Neural cell (in vitro differentiated cells): ENCODE results near the gene MXRA7. TPM values are rescaled to one million over a fixed set of nuclear protein-coding genes. Genes with fewer than 3 reads are reported as not detected.

Source experiments
- H2AFZ ChIP-seq: fragments of 200-600, 300-800 bp; sonication (generic), shearing (Covaris generic); 2 replicates; pipeline ENCODE4 v1.6.0; 2014; ENCODE audit warnings: low read depth, mild to moderate bottlenecking, antibody characterized with exemption, low read length, moderate library complexity
- H3F3A ChIP-seq: fragments of 200-600 bp; shearing (Covaris generic); 2 replicates; pipeline ENCODE4 v1.6.1; 2016; ENCODE audit warnings: mild to moderate bottlenecking, moderate library complexity, mixed read lengths, antibody characterized with exemption, low read length; ENCODE audit not compliant: insufficient read depth, poor library complexity, severe bottlenecking
- H3K27ac ChIP-seq: fragments of 200-600, 300-800 bp; sonication (generic), shearing (Covaris generic); 2 replicates; pipeline ENCODE4 v1.5.1; 2014; ENCODE audit warnings: mild to moderate bottlenecking, low read length, moderate library complexity
- H3K27me3 ChIP-seq: fragments of 300-800, 200-600 bp; sonication (generic), shearing (Covaris generic); 2 replicates; pipeline ENCODE4 v1.6.0; 2014; ENCODE audit warnings: mild to moderate bottlenecking, low read depth, low read length, moderate library complexity; ENCODE audit not compliant: insufficient read depth
- H3K36me3 ChIP-seq: fragments of 300-800, 200-600 bp; sonication (generic), shearing (Covaris generic); 2 replicates; pipeline ENCODE4 v1.5.1; 2014; ENCODE audit warnings: mild to moderate bottlenecking, antibody characterized with exemption, low read length, moderate library complexity; ENCODE audit not compliant: insufficient read depth
- H3K4me2 ChIP-seq: fragments of 300-800, 200-600 bp; sonication (generic), shearing (Covaris generic); 2 replicates; pipeline ENCODE4 v1.6.0; 2014; ENCODE audit warnings: mild to moderate bottlenecking, low read length
- H3K4me3 ChIP-seq: fragments of 300-800, 200-600 bp; sonication (generic), shearing (Covaris generic); 2 replicates; pipeline ENCODE4 v1.5.1; 2014; ENCODE audit warnings: mild to moderate bottlenecking, low read length, moderate library complexity
- H3K79me2 ChIP-seq: fragments of 200-600 bp; shearing (Covaris generic); replicated peaks from 2 replicates; pipeline ENCODE4 v1.6.0; 2014; ENCODE audit warnings: mild to moderate bottlenecking, low read length, moderate library complexity; ENCODE audit not compliant: insufficient read depth
- H3K9ac ChIP-seq: fragments of 300-800, 200-600 bp; sonication (generic), shearing (Covaris generic); 2 replicates; pipeline ENCODE4 v1.6.1; 2016; ENCODE audit warnings: mild to moderate bottlenecking, low read length, mixed read lengths
- H3K9me2 ChIP-seq: fragments of 200-600 bp; shearing (Covaris generic); 2 replicates; pipeline ENCODE4 v1.6.1; 2016; ENCODE audit warnings: mild to moderate bottlenecking, low read length, mixed read lengths; ENCODE audit not compliant: insufficient read depth
- H3K9me3 ChIP-seq: fragments of 200-600, 300-800 bp; sonication (generic), shearing (Covaris generic); 2 replicates; pipeline ENCODE4 v1.6.1; 2016; ENCODE audit warnings: mild to moderate bottlenecking, mixed run types, low read length, moderate library complexity, mixed read lengths
- H4K20me1 ChIP-seq: fragments of 200-600 bp; shearing (Covaris generic); 2 replicates; pipeline ENCODE4 v1.6.1; 2016; ENCODE audit warnings: mild to moderate bottlenecking, mixed run types; ENCODE audit not compliant: insufficient read depth
- EP300 ChIP-seq: fragments of 450-650 bp; conservative IDR thresholded peaks from 2 replicates; pipeline ENCODE4 v1.6.1; 2014; ENCODE audit warnings: antibody characterized with exemption, mild to moderate bottlenecking, moderate library complexity; ENCODE audit not compliant: poor library complexity, severe bottlenecking
- EZH2 ChIP-seq: fragments of 200-600, 300-800 bp; shearing (Covaris generic), sonication (generic); IDR thresholded peaks from 2 replicates; pipeline ENCODE4 v1.6.1; 2014; ENCODE audit warnings: antibody characterized with exemption, low read length, borderline replicate concordance, mild to moderate bottlenecking; ENCODE audit not compliant: insufficient read depth, poor library complexity, severe bottlenecking
- MXI1 ChIP-seq: fragments of 450-650 bp; conservative IDR thresholded peaks from 2 replicates; pipeline ENCODE4 v1.6.1; 2014; ENCODE audit warnings: antibody characterized with exemption, mild to moderate bottlenecking; ENCODE audit not compliant: poor library complexity, severe bottlenecking
- POLR2AphosphoS5 ChIP-seq: IDR thresholded peaks from 2 replicates; pipeline ENCODE4 v1.6.1; 2012
- RAD21 ChIP-seq: fragments of 450-650 bp; conservative IDR thresholded peaks from 2 replicates; pipeline ENCODE4 v1.6.1; 2014; ENCODE audit warnings: antibody characterized with exemption, mild to moderate bottlenecking, moderate library complexity
- SMC3 ChIP-seq: fragments of 450-650 bp; conservative IDR thresholded peaks from 2 replicates; pipeline ENCODE4 v1.6.1; 2014; ENCODE audit warnings: antibody characterized with exemption, mild to moderate bottlenecking, moderate library complexity; ENCODE audit not compliant: poor library complexity
- TAF1 ChIP-seq: IDR thresholded peaks from 2 replicates; pipeline ENCODE4 v1.6.1; 2012; ENCODE audit warnings: low read depth
- polyA plus RNA-seq: library from polyadenylated mRNA; depleted of rRNA; stranded (reverse); fragments of >200 nt; gene quantifications from 2 replicates; pipeline ENCODE4 v1.2.3, GENCODE V29; 2014
- TF ChIP-seq, protein P1 (sequence below): IDR thresholded peaks from 2 replicates; pipeline ENCODE4 v1.6.1; 2012; ENCODE audit warnings: borderline replicate concordance
- TF ChIP-seq, protein P2 (sequence below): fragments of 450-650 bp; IDR thresholded peaks from 2 replicates; pipeline ENCODE4 v1.5.1; 2014; ENCODE audit warnings: antibody characterized with exemption, mild to moderate bottlenecking, moderate library complexity; ENCODE audit not compliant: poor library complexity, severe bottlenecking

MXRA7 gene
- polyA plus RNA-seq, 1 donor from 2014 or later, result 143 TPM

DNA sequence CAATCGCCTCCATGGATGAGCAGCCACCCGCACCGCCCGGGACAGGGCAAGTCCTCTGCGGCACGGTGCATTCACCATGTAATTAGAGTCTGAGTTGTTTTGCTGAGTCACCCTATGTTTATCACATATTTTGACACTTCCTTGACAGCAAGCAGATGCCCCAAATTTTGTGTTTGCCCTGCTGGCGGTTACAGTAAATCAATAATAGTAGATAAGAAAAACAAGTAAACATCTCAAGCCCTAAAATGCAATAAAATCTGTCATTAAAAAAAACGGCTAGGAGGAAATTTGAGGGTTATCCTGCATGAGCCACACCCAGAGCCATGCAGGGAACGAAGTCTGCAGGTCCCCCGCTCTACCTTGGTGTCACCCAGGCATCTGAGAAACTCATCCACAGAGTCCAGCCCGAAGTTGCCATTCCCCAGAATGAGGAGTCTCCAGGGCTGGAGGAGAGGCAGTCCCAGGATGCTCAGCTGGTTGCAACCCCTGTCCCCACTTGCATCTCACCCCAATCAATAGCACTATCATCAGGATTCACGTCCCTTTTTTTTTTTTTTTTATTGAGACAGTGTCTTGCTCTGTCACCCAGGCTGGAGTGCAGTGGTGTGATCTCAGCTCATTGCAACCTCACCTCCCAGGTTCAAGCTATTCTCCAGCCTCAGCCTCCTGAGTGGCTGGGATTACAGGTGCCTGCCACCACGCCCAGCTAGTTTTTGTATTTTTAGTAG lies 50.7 kb downstream of the MXRA7 start:
- H3K27me3 ChIP-seq, result no peaks in the 10 kb centered on the region
- H3K79me2 ChIP-seq, result no peaks in the 10 kb centered on the region
- H2AFZ ChIP-seq, result no peak overlapping the region
- H3K4me3 ChIP-seq, result no peak overlapping the region
- H3K36me3 ChIP-seq, result no peaks in the 10 kb centered on the region
- no peak overlapping the region for H3K9ac ChIP-seq
- H3K9me2 ChIP-seq, result no peaks in the 10 kb centered on the region
- no peaks in the 10 kb centered on the region for H3K9me3 ChIP-seq
- no peak overlapping the region for H3K4me2 ChIP-seq
- no peak overlapping the region for H3K27ac ChIP-seq
- H4K20me1 ChIP-seq, result no peaks in the 10 kb centered on the region
- no peak for TF ChIP-seq EP300
- TF ChIP-seq POLR2AphosphoS5, result no peak
- no peak for TF ChIP-seq MXI1
- TF ChIP-seq, protein P1, sequence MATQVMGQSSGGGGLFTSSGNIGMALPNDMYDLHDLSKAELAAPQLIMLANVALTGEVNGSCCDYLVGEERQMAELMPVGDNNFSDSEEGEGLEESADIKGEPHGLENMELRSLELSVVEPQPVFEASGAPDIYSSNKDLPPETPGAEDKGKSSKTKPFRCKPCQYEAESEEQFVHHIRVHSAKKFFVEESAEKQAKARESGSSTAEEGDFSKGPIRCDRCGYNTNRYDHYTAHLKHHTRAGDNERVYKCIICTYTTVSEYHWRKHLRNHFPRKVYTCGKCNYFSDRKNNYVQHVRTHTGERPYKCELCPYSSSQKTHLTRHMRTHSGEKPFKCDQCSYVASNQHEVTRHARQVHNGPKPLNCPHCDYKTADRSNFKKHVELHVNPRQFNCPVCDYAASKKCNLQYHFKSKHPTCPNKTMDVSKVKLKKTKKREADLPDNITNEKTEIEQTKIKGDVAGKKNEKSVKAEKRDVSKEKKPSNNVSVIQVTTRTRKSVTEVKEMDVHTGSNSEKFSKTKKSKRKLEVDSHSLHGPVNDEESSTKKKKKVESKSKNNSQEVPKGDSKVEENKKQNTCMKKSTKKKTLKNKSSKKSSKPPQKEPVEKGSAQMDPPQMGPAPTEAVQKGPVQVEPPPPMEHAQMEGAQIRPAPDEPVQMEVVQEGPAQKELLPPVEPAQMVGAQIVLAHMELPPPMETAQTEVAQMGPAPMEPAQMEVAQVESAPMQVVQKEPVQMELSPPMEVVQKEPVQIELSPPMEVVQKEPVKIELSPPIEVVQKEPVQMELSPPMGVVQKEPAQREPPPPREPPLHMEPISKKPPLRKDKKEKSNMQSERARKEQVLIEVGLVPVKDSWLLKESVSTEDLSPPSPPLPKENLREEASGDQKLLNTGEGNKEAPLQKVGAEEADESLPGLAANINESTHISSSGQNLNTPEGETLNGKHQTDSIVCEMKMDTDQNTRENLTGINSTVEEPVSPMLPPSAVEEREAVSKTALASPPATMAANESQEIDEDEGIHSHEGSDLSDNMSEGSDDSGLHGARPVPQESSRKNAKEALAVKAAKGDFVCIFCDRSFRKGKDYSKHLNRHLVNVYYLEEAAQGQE, result no peak
- TF ChIP-seq EZH2, result no peak
- no peak for TF ChIP-seq SMC3
- no peak for TF ChIP-seq TAF1
- TF ChIP-seq, protein P2, sequence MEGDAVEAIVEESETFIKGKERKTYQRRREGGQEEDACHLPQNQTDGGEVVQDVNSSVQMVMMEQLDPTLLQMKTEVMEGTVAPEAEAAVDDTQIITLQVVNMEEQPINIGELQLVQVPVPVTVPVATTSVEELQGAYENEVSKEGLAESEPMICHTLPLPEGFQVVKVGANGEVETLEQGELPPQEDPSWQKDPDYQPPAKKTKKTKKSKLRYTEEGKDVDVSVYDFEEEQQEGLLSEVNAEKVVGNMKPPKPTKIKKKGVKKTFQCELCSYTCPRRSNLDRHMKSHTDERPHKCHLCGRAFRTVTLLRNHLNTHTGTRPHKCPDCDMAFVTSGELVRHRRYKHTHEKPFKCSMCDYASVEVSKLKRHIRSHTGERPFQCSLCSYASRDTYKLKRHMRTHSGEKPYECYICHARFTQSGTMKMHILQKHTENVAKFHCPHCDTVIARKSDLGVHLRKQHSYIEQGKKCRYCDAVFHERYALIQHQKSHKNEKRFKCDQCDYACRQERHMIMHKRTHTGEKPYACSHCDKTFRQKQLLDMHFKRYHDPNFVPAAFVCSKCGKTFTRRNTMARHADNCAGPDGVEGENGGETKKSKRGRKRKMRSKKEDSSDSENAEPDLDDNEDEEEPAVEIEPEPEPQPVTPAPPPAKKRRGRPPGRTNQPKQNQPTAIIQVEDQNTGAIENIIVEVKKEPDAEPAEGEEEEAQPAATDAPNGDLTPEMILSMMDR, result no peak
- TF ChIP-seq RAD21, result no peak
- no peaks in the 10 kb centered on the region for H3F3A ChIP-seq

DNA sequence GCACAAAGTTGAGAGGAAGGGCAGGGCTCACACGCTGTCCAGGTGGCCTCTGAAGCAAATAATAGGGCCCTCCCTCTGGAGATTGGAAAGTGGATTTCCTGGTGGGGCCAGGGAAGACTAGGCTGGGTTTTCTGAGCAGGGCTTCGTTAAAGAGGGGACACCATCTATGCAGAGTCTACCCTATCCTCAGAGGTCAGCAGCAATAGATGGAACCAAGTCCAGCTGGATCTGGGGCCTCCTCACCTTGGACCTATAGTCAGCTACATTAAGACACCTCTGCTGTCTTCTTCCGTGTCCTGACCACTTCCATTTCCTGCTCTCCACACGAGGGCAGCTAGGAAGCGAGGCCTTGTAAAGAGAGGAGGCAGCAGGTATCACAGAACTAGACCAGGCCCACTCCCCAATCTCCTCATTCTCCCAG lies 52.5 kb downstream of the MXRA7 start:
- H3K9me3 ChIP-seq, result no peaks in the 10 kb centered on the region
- no peak overlapping the region for H3K9ac ChIP-seq
- H3K4me2 ChIP-seq, result no peak overlapping the region
- H3F3A ChIP-seq, result no peaks in the 10 kb centered on the region
- no peak overlapping the region for H3K27ac ChIP-seq
- H3K79me2 ChIP-seq, result no peaks in the 10 kb centered on the region
- TF ChIP-seq TAF1 (no peak), MXI1 (no peak), POLR2AphosphoS5 (no peak)
- TF ChIP-seq, protein P2, result no peak
- no peak overlapping the region for H3K4me3 ChIP-seq
- no peak overlapping the region for H2AFZ ChIP-seq
- H4K20me1 ChIP-seq, result no peaks in the 10 kb centered on the region
- H3K36me3 ChIP-seq, result no peaks in the 10 kb centered on the region
- no peaks in the 10 kb centered on the region for H3K27me3 ChIP-seq
- H3K9me2 ChIP-seq, result no peaks in the 10 kb centered on the region
